Measurements from ENCODE around the gene SLC16A10. TPM values are rescaled to one million over a fixed set of nuclear protein-coding genes. Genes with fewer than 3 reads are reported as not detected.

SLC16A10 gene
- total and polyA plus RNA-seq, 2 of the 13 experiments (the other 11 are each of a cell fraction or from before 2014, with no cell fraction given) = 8.2 to 20.1 TPM

- peak; percentile 91 for TF ChIP-seq ZNF609 (CRISPR knock-in tag; IDR thresholded peaks at IDR 0.05; ENCODE audit: borderline replicate concordance)
- TF ChIP-seq ZBED4 (CRISPR knock-in tag; IDR thresholded peaks at IDR 0.05; ENCODE audit: borderline replicate concordance) = peak; percentile 76; the same call in 1 of the 2 replicates
- TF ChIP-seq ZBTB42 (CRISPR knock-in tag; IDR thresholded peaks at IDR 0.05) = no peak
- no peak for TF ChIP-seq ZNF18 (CRISPR knock-in tag; IDR thresholded peaks at IDR 0.05; ENCODE audit: insufficient replicate concordance)
- TF ChIP-seq CERS6 (CRISPR knock-in tag; IDR thresholded peaks at IDR 0.05) = no peak
- no peak for TF ChIP-seq ZNF510 (CRISPR knock-in tag; IDR thresholded peaks at IDR 0.05; ENCODE audit: low read depth)
- no peak for TF ChIP-seq HNRNPLL (IDR thresholded peaks at IDR 0.05; ENCODE audit: low read depth, low read length, poor library complexity, severe bottlenecking)
- peak; percentile 71 for TF ChIP-seq HNF1B (CRISPR knock-in tag; IDR thresholded peaks at IDR 0.05)
- TF ChIP-seq ZNF737 (CRISPR knock-in tag; IDR thresholded peaks at IDR 0.05; ENCODE audit: borderline replicate concordance) = no peak
- TF ChIP-seq ZNF672 (CRISPR knock-in tag; IDR thresholded peaks at IDR 0.05) = no peak
- TF ChIP-seq ZNF414 (CRISPR knock-in tag; IDR thresholded peaks at IDR 0.05) = 0 out of 2 replicates have a peak, but pooled peaks have one; percentile 64
- 0 out of 2 replicates have a peak, but pooled peaks have one; percentile 45 for TF ChIP-seq ZNF605 (CRISPR knock-in tag; IDR thresholded peaks at IDR 0.05)
- TF ChIP-seq BCL3 (CRISPR knock-in tag; IDR thresholded peaks at IDR 0.05) = no peak
Observed at GRCh38 chr6:111105578-111105977, 18.3 kb downstream of the SLC16A10 start (continued).
